ENCODE results near the gene CALML6. TPM values are rescaled to one million over a fixed set of nuclear protein-coding genes. Genes with fewer than 3 reads are reported as not detected.

CALML6 gene
- polyA plus RNA-seq, 4 donors = 0.18 to 2.6 TPM; not detected in 2

DNA sequence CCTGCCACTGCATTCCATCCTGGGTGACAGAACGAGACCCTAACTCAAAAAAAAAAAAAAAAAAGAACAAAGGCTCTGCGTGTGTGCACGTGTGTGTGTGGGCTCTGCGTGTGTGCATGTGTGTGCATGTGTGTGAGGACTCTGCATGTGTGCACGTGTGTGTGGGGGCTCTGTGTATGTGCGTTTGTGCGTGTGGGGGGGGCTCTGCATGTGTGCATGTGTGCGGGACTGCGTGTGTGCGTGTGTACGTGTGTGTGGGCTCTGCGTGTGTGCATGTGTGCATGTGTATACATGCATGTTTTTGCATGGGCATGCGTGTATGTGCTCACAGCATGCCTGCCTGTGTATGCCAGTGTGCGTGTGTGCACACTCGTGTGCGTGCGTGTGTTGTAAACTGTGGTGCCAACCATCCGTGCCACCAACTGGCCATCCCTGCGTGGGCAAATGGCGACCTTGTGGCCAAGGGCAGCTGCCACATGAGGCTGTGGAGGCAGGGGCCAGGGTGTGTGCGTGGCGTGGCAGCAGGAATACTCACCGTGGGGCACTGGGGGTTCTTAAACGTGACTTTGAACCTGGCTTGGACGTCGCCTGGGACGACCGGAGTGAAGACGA is 30.8 kb downstream of the CALML6 start:
- Histone ChIP-seq H3K4me3 (ENCODE audit: low read depth in 1 of 3, low read length in 3 of 3) (no peak overlapping the region), H3K27ac (ENCODE audit: low read depth in 1 of 3, low read length in 2 of 3) (no peak overlapping the region), H3K9me3 (ENCODE audit: control insufficient read depth in 2 of 2, insufficient read depth in 1 of 2, low read depth in 1 of 2, low read length in 1 of 2) (no peaks in the 10 kb centered on the region), H3K27me3 (ENCODE audit: control insufficient read depth in 3 of 3, insufficient read depth in 3 of 3, low read length in 3 of 3) (peaks cover 0 to 2% (median 0%) of the 10 kb centered on the region in 3 donors), H3K4me1 (ENCODE audit: control insufficient read depth in 3 of 3, insufficient read depth in 2 of 3, low read depth in 1 of 3, low read length in 2 of 3) (peaks cover 0 to 25% (median 0%) of the 10 kb centered on the region in 3 donors), H3K36me3 (ENCODE audit: control insufficient read depth in 3 of 3, insufficient read depth in 2 of 3, low read depth in 1 of 3, low read length in 3 of 3) (no peaks in the 10 kb centered on the region)
- no peak for FAIRE-seq
- no peak for DNase-seq
- WGBS, 3 donors = 87 to 91% (median 87%) methylated on average over 29 of the region's 29 CpGs

DNA sequence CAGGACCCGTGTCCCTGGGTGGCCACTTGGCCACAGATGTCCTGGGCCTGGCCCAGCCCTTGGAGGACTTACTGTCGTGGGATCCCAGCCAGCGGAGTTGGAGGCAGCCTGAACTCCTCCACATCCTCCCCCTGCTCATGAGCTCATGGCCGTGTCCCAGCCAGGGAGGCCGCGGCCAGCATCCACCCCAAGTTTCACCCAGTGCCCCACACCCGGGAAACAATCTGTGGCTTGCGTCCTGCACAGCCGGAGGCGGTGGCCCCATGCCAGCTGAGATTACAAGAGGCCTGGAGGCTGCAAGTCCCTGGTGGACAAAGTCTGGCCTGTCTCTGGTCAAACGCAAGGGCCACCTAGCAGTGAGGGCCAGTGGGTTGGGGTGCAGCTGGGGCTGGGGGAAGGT is 31.5 kb downstream of the CALML6 start:
- peaks cover 0 to 25% (median 0%) of the 10 kb centered on the region in 3 donors for H3K4me1 ChIP-seq (ENCODE audit: control insufficient read depth in 3 of 3, insufficient read depth in 2 of 3, low read depth in 1 of 3, low read length in 2 of 3)
- H3K36me3 ChIP-seq (ENCODE audit: control insufficient read depth in 3 of 3, insufficient read depth in 2 of 3, low read depth in 1 of 3, low read length in 3 of 3) = no peaks in the 10 kb centered on the region
- H3K27me3 ChIP-seq (ENCODE audit: control insufficient read depth in 3 of 3, insufficient read depth in 3 of 3, low read length in 3 of 3) = peaks cover 0 to 2% (median 2%) of the 10 kb centered on the region in 3 donors
- WGBS, 3 donors = 15 to 45% (median 25%) methylated on average over 11 of the region's 11 CpGs
- H3K27ac ChIP-seq (ENCODE audit: low read depth in 1 of 3, low read length in 2 of 3) = no peak overlapping the region
- H3K4me3 ChIP-seq (ENCODE audit: low read depth in 1 of 3, low read length in 3 of 3) = no peak overlapping the region
- no peak for FAIRE-seq
- no peaks in the 10 kb centered on the region for H3K9me3 ChIP-seq (ENCODE audit: control insufficient read depth in 2 of 2, insufficient read depth in 1 of 2, low read depth in 1 of 2, low read length in 1 of 2)
- no peak for DNase-seq

DNA sequence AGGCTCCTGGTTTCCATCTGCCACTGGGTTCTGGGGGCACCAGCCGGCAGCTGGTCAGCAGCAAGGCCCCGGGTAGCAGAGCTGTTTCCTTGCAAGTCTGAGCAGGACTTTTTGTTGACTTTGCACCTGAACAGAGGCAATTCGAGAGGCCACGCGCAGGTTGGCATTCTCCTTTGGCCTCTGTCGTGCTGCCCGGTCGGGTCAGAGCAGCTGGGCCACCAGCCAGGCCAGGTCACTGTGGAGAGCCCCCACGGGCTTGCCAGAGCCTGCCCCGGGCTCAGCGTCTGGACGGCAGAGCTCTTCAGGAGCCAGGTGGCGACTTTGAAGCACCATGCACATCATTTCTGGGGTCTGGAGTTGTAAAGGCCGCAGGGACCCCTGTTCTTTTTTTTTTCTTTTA is 32.4 kb downstream of the CALML6 start:
- no peak overlapping the region for H3K4me3 ChIP-seq (ENCODE audit: low read depth in 1 of 3, low read length in 3 of 3)
- WGBS, 3 donors = 53 to 75% (median 57%) methylated on average over 14 of the region's 14 CpGs
- DNase-seq (no peak), FAIRE-seq (no peak)
- H3K4me1 ChIP-seq (ENCODE audit: control insufficient read depth in 3 of 3, insufficient read depth in 2 of 3, low read depth in 1 of 3, low read length in 2 of 3) = peaks cover 0 to 19% (median 0%) of the 10 kb centered on the region in 3 donors
- no peaks in the 10 kb centered on the region for H3K9me3 ChIP-seq (ENCODE audit: control insufficient read depth in 2 of 2, insufficient read depth in 1 of 2, low read depth in 1 of 2, low read length in 1 of 2)
- no peak overlapping the region for H3K27ac ChIP-seq (ENCODE audit: low read depth in 1 of 3, low read length in 2 of 3)
- peaks cover 0 to 2% (median 2%) of the 10 kb centered on the region in 3 donors for H3K27me3 ChIP-seq (ENCODE audit: control insufficient read depth in 3 of 3, insufficient read depth in 3 of 3, low read length in 3 of 3)
- no peaks in the 10 kb centered on the region for H3K36me3 ChIP-seq (ENCODE audit: control insufficient read depth in 3 of 3, insufficient read depth in 2 of 3, low read depth in 1 of 3, low read length in 3 of 3)

DNA sequence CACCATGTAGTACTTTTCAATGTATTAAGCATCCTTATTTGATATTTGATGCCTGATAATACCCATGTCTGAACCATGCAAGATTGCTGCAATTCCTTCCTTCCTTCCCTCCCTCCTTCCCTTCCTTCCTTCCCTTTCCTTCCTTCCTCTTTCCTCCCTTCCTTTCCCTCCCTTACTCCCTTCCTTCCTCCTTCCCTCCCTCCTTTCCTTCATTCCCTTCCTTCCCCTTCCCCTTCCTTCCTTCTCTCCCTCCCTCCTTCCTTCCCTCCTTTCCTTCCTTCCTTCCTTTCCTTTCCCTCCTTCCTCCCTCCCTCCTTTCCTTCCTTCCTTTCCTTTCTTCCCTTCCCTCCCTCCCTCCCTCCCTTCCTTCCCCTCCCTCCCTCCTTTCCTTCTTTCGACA is 33.7 kb downstream of the CALML6 start:
- Histone ChIP-seq H3K4me3 (ENCODE audit: low read depth in 1 of 3, low read length in 3 of 3) (no peak overlapping the region), H3K9me3 (ENCODE audit: control insufficient read depth in 2 of 2, insufficient read depth in 1 of 2, low read depth in 1 of 2, low read length in 1 of 2) (no peaks in the 10 kb centered on the region), H3K27ac (ENCODE audit: low read depth in 1 of 3, low read length in 2 of 3) (no peak overlapping the region), H3K36me3 (ENCODE audit: control insufficient read depth in 3 of 3, insufficient read depth in 2 of 3, low read depth in 1 of 3, low read length in 3 of 3) (no peaks in the 10 kb centered on the region), H3K4me1 (ENCODE audit: control insufficient read depth in 3 of 3, insufficient read depth in 2 of 3, low read depth in 1 of 3, low read length in 2 of 3) (peaks cover 0 to 8% (median 0%) of the 10 kb centered on the region in 3 donors), H3K27me3 (ENCODE audit: control insufficient read depth in 3 of 3, insufficient read depth in 3 of 3, low read length in 3 of 3) (peaks cover 0 to 2% (median 2%) of the 10 kb centered on the region in 3 donors)
- FAIRE-seq = no peak
- WGBS, 3 donors = 51 to 61% (median 58%) methylated on average over 1 of the region's 1 CpG
- DNase-seq = no peak

DNA sequence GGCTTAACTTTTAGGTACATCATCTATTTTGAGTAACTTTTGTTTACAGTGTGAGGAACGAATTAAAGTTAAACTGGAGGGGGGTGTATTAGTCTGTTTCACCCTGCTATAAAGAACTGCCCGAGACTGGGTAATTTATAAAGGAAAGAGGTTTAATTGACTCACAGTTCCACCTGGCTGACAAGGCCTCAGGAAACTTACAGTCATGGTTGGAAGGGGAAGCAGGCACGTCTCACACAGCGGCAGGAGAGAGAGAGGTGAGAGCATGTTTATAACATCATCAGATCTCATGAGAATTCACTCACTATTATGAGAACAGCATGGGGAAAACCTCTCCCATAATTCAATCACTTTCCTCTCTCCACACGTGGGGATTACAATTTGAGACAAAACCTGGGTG is 35.9 kb downstream of the CALML6 start:
- no peak for DNase-seq
- Histone ChIP-seq H3K4me1 (ENCODE audit: control insufficient read depth in 3 of 3, insufficient read depth in 2 of 3, low read depth in 1 of 3, low read length in 2 of 3) (peaks cover 0 to 3% (median 0%) of the 10 kb centered on the region in 3 donors), H3K9me3 (ENCODE audit: control insufficient read depth in 2 of 2, insufficient read depth in 1 of 2, low read depth in 1 of 2, low read length in 1 of 2) (no peaks in the 10 kb centered on the region), H3K27me3 (ENCODE audit: control insufficient read depth in 3 of 3, insufficient read depth in 3 of 3, low read length in 3 of 3) (peaks cover 0 to 2% (median 2%) of the 10 kb centered on the region in 3 donors), H3K27ac (ENCODE audit: low read depth in 1 of 3, low read length in 2 of 3) (no peak overlapping the region), H3K4me3 (ENCODE audit: low read depth in 1 of 3, low read length in 3 of 3) (no peak overlapping the region), H3K36me3 (ENCODE audit: control insufficient read depth in 3 of 3, insufficient read depth in 2 of 3, low read depth in 1 of 3, low read length in 3 of 3) (no peaks in the 10 kb centered on the region)
- WGBS, 3 donors = 80 to 83% (median 82%) methylated on average over 5 of the region's 5 CpGs
- no peak for FAIRE-seq

DNA sequence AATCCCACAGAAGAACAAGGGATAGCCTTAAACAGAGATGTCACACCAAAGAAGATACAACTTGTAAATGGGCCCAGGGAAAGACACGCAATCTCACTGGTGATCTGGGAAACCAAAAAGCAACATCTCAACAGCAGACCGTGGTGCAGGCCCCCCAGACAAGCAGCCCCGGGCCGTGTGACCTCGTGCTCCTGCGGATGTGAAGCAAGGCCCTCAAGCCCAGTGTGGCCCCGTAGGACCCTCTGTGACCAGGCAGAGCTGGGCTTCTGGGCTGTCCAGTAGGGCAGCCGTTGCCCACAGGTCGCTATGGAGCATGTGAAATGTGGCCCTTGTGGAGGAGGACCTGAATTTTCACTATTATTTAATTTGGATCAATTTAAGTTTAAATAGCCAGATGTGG is 39.0 kb downstream of the CALML6 start:
- DNase-seq = no peak
- H3K27me3 ChIP-seq (ENCODE audit: control insufficient read depth in 3 of 3, insufficient read depth in 3 of 3, low read length in 3 of 3) = peaks cover 0 to 2% (median 2%) of the 10 kb centered on the region in 3 donors
- H3K4me1 ChIP-seq (ENCODE audit: control insufficient read depth in 3 of 3, insufficient read depth in 2 of 3, low read depth in 1 of 3, low read length in 2 of 3) = no peaks in the 10 kb centered on the region
- no peaks in the 10 kb centered on the region for H3K9me3 ChIP-seq (ENCODE audit: control insufficient read depth in 2 of 2, insufficient read depth in 1 of 2, low read depth in 1 of 2, low read length in 1 of 2)
- WGBS, 3 donors = 84 to 90% (median 85%) methylated on average over 9 of the region's 9 CpGs
- no peaks in the 10 kb centered on the region for H3K36me3 ChIP-seq (ENCODE audit: control insufficient read depth in 3 of 3, insufficient read depth in 2 of 3, low read depth in 1 of 3, low read length in 3 of 3)
- no peak overlapping the region for H3K27ac ChIP-seq (ENCODE audit: low read depth in 1 of 3, low read length in 2 of 3)
- H3K4me3 ChIP-seq (ENCODE audit: low read depth in 1 of 3, low read length in 3 of 3) = no peak overlapping the region
- no peak for FAIRE-seq

DNA sequence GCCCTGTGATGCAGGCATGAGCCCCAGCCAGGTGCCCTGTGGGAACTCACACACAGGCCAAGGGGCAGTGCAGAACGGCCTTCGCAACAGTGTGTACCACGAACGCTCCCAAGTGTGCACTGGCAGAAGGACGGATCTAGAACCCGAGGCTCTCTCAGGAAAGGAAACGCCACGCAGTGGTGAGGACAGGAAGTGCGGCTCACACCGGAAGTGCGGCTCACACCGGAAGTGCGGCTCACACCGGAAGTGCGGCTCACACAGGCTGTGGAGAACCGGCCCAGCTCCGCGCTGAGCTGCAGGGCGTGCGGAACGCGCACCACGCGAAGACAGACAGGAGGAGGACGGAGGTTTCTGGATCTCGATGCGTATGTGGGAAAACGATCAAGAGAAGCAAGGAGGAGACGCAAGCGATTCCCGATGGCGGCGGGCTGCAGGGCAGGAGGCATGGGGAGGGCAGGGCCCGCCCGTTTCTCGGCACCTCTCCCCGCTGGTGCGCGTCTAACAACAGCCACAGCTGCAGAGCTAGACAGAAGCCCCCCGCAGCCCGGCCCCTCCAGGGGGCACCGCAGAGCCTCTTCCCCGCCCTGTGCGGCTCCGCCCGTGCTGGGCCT is 39.9 kb downstream of the CALML6 start:
- no peak overlapping the region for H3K4me3 ChIP-seq (ENCODE audit: low read depth in 1 of 3, low read length in 3 of 3)
- FAIRE-seq = no peak
- 77 to 93% (median 91%) methylated on average over 45 to 46 of the region's 46 CpGs for WGBS, 3 donors
- H3K27me3 ChIP-seq (ENCODE audit: control insufficient read depth in 3 of 3, insufficient read depth in 3 of 3, low read length in 3 of 3) = peaks cover 0 to 2% (median 2%) of the 10 kb centered on the region in 3 donors
- peaks cover 0 to 1% (median 0%) of the 10 kb centered on the region in 3 donors for H3K4me1 ChIP-seq (ENCODE audit: control insufficient read depth in 3 of 3, insufficient read depth in 2 of 3, low read depth in 1 of 3, low read length in 2 of 3)
- H3K27ac ChIP-seq (ENCODE audit: low read depth in 1 of 3, low read length in 2 of 3) = no peak overlapping the region
- H3K36me3 ChIP-seq (ENCODE audit: control insufficient read depth in 3 of 3, insufficient read depth in 2 of 3, low read depth in 1 of 3, low read length in 3 of 3) = no peaks in the 10 kb centered on the region
- no peaks in the 10 kb centered on the region for H3K9me3 ChIP-seq (ENCODE audit: control insufficient read depth in 2 of 2, insufficient read depth in 1 of 2, low read depth in 1 of 2, low read length in 1 of 2)
- no peak for DNase-seq

DNA sequence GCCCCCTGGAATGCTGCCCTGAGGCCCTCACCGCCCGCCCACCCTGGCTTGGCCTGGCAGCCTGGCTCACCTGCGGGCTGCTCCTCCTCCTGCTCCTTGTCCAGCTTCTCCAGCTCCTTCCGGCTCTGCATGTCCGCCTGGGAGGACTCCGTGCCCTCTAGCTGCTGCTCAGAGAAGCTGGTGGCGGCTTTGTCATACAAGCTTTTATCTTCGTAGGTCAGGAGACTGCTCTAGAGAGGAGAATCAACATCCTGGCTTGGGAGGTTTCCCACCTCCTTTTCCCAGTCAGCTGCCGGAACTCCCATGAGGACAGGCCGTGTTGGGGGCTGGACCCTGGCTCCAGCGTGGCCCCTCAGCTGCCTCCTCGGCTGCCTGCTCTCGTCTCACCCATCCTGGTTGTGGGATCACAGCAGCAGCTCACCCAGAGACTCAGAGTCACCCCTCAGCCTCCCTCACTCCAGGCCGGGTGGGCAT is 40.6 kb downstream of the CALML6 start:
- FAIRE-seq (no peak), DNase-seq (peak in 1 of 2 donors; percentile 25)
- H3K27ac ChIP-seq (ENCODE audit: low read depth in 1 of 3, low read length in 2 of 3) = peak overlapping the region in 1 of 3 donors; percentile 28
- H3K36me3 ChIP-seq (ENCODE audit: control insufficient read depth in 3 of 3, insufficient read depth in 2 of 3, low read depth in 1 of 3, low read length in 3 of 3) = no peaks in the 10 kb centered on the region
- WGBS, 3 donors = 69 to 74% (median 70%) methylated on average over 14 of the region's 14 CpGs
- H3K4me1 ChIP-seq (ENCODE audit: control insufficient read depth in 3 of 3, insufficient read depth in 2 of 3, low read depth in 1 of 3, low read length in 2 of 3) = peaks cover 0 to 8% (median 0%) of the 10 kb centered on the region in 3 donors
- H3K9me3 ChIP-seq (ENCODE audit: control insufficient read depth in 2 of 2, insufficient read depth in 1 of 2, low read depth in 1 of 2, low read length in 1 of 2) = no peaks in the 10 kb centered on the region
- no peak overlapping the region for H3K4me3 ChIP-seq (ENCODE audit: low read depth in 1 of 3, low read length in 3 of 3)
- H3K27me3 ChIP-seq (ENCODE audit: control insufficient read depth in 3 of 3, insufficient read depth in 3 of 3, low read length in 3 of 3) = peaks cover 0 to 6% (median 2%) of the 10 kb centered on the region in 3 donors
